Tibial nerve (tissue), 4 donors: ENCODE data around the gene CAMK2N1.

Source experiments
- EP300 ChIP-seq, 2 donors: sonication (generic); formaldehyde crosslinking; IDR thresholded peaks; one replicate each; pipeline ENCODE4 v1.6.1; 2017; ENCODE audit warnings: antibody characterized with exemption in 2 of 2, mild to moderate bottlenecking in 1 of 2
- POLR2A ChIP-seq, 2 donors: fragments of 450-650 bp; IDR thresholded peaks; one replicate each; pipeline ENCODE4 v1.6.1; 2017; ENCODE audit warnings: antibody characterized with exemption in 2 of 2, mild to moderate bottlenecking in 2 of 2, moderate library complexity in 2 of 2
- TF ChIP-seq, protein P1 (sequence below), 5 experiments: fragments of 200-600 bp in 3 of 5; fragments of 450-650 bp in 2 of 5; sonication (generic) in 3 of 5; IDR thresholded peaks; one replicate each; pipeline ENCODE4 v1.5.1; 2016 to 2019; ENCODE audit warnings: antibody characterized with exemption in 5 of 5, mild to moderate bottlenecking in 3 of 5, moderate library complexity in 2 of 5

- TF ChIP-seq, protein P1, sequence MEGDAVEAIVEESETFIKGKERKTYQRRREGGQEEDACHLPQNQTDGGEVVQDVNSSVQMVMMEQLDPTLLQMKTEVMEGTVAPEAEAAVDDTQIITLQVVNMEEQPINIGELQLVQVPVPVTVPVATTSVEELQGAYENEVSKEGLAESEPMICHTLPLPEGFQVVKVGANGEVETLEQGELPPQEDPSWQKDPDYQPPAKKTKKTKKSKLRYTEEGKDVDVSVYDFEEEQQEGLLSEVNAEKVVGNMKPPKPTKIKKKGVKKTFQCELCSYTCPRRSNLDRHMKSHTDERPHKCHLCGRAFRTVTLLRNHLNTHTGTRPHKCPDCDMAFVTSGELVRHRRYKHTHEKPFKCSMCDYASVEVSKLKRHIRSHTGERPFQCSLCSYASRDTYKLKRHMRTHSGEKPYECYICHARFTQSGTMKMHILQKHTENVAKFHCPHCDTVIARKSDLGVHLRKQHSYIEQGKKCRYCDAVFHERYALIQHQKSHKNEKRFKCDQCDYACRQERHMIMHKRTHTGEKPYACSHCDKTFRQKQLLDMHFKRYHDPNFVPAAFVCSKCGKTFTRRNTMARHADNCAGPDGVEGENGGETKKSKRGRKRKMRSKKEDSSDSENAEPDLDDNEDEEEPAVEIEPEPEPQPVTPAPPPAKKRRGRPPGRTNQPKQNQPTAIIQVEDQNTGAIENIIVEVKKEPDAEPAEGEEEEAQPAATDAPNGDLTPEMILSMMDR (IDR thresholded peaks at IDR 0.05): no peak
- TF ChIP-seq POLR2A (IDR thresholded peaks at IDR 0.05): no peak
- TF ChIP-seq EP300 (IDR thresholded peaks at IDR 0.05): no peak
Observed at GRCh38 chr1:20508411-20508771, 22.4 kb upstream of the CAMK2N1 start.
